Measurements from ENCODE around the gene SAE1.
A peak's percentile ranks its signal among the peaks of the same experiment; 100 is the strongest.

Gene SAE1

DNA sequence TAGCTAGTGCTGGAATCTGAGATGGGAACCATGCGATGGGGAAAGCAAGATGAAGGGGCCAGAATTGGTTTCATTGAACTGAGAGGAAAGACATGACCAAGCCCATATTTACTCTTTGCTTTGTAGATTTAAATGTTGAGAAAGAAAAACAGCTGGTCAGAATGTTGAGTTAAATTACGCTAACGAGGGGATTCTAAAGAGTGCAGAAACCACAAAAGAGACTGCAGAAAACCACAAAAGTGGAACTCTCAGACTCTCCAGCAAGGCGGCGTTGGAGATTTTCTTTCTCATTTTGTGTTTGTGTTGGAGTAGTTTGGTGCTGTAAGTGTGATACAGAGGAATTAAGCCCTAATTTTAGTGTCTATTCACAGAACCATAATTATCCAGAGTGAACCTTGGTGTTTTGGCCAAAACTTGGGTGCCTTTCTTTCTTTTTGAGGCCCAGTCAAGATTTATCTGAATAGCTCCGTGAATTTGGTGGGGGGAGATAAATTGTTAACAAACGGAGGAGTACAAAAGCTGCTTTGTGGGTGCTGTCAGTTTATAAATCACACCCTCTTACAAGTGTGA, 26.3 kb downstream of the SAE1 start:
- peaks cover 47 to 76% (median 66%) of the 10 kb centered on the region in 10 experiments for H3K4me1 ChIP-seq
- H3K4me2 ChIP-seq: peak overlapping the region; percentile 86 to 98 (median 95)
- H3K27ac ChIP-seq: peak overlapping the region; percentile 37 to 88 (median 81); a peak in 21 of 22 replicates
- peak in 3 of 11 experiments; percentile 24 to 68 (median 33); a peak in 1 of 22 replicates for TF ChIP-seq Cebpa-rat (IDR thresholded peaks at IDR 0.05)
- peaks cover 12 to 80% (median 44%) of the 10 kb centered on the region in 11 experiments; a peak in 21 of 22 replicates for H4K20me1 ChIP-seq
- H3K27me3 ChIP-seq: no peaks in the 10 kb centered on the region
- peaks cover 61 to 95% (median 91%) of the 10 kb centered on the region in 11 experiments for H3K36me3 ChIP-seq
- H3K9me3 ChIP-seq (replicated peaks in 1 of 11): no peaks in the 10 kb centered on the region
- H3K4me3 ChIP-seq: peak overlapping the region in 8 of 10 experiments; percentile 1 to 52 (median 38); a peak in 11 of 20 replicates
- peak overlapping the region; percentile 37 to 78 (median 68); a peak in 20 of 22 replicates for H3K9ac ChIP-seq

DNA sequence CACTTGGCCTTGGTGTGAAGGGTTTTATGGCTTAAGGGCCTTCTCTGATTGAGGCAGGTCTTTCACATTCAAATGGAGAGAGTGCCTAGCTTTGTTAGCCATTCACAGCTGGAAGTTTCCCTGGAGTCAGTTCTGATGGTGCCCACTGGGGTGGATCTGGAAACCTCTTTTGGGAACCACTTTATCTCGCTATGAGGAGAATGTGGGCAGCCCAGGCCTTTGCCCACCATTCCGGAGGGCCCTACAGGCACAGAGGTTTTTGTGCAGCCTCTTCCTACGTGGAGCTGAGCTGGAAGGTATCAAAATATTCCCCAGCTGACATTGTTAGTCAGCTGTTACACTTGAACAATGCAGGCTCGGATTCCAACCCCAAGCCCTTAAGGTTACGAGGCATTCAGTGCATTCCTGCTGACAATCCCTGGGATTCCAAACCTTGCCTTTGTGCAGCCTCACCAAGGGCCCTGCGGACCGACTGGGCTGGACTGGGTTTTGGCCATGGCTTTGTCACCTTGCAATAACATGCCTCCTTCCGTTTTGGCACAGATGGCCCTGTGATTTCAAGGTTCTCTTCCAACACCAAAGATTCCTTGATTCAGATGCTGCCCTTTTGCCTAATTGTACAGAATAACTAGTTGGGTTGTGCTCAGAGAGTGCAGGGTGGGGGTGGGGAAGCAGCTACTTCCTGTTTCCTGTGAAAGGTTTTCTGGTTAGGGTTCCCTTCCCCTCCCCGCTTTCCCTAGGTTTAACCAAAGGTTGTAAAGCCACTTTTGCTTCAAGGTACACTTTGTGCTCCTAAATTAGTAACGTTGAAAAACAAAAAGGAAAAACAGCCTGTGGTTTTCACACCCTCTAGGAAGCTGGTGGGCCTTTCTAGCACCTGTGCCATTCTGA, 27.0 kb downstream of the SAE1 start:
- Histone ChIP-seq H3K4me1 (peaks cover 47 to 76% (median 66%) of the 10 kb centered on the region in 10 experiments), H3K9me3 (replicated peaks in 1 of 11) (no peaks in the 10 kb centered on the region), H3K36me3 (peaks cover 56 to 95% (median 91%) of the 10 kb centered on the region in 11 experiments), H3K27me3 (no peaks in the 10 kb centered on the region), H3K4me2 (peak overlapping the region; percentile 86 to 98 (median 95)), H4K20me1 (peaks cover 9 to 79% (median 40%) of the 10 kb centered on the region in 11 experiments; a peak in 21 of 22 replicates), H3K9ac (peak overlapping the region; percentile 37 to 78 (median 68); a peak in 21 of 22 replicates), H3K4me3 (peak overlapping the region; percentile 1 to 52 (median 36); a peak in 15 of 20 replicates), H3K27ac (peak overlapping the region; percentile 37 to 88 (median 81); a peak in 21 of 22 replicates)
- TF ChIP-seq Cebpa-rat (IDR thresholded peaks at IDR 0.05): no peak

DNA sequence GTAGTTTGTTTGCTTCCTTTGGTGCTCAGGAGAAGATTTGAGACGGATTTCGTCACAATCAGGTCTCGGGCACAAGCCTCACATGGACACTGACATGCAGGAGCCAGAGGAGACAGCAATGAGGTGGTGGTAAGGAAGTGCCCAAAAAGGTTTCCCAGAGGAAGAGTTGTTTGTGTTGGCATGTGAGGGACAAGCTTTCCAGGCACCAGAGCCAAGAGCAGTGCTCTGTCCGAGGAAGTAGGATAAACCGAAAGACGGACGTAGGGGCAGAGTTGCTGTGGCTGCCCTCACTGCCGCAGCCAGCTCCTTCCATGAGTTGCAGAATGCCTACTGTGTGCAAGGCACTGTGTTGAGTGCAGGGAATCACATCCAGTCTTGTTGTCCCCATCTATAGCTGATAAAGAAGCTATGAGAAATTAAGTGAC, 27.7 kb downstream of the SAE1 start:
- Histone ChIP-seq H3K9ac (peak overlapping the region in 10 of 11 experiments; percentile 37 to 78 (median 70); a peak in 20 of 22 replicates), H3K27ac (peak overlapping the region; percentile 17 to 88 (median 81); a peak in 20 of 22 replicates), H4K20me1 (peaks cover 9 to 73% (median 40%) of the 10 kb centered on the region in 11 experiments; a peak in 20 of 22 replicates), H3K4me1 (peaks cover 47 to 76% (median 66%) of the 10 kb centered on the region in 10 experiments), H3K4me3 (peak overlapping the region in 9 of 10 experiments; percentile 3 to 52 (median 38); a peak in 15 of 20 replicates), H3K9me3 (replicated peaks in 1 of 11) (no peaks in the 10 kb centered on the region), H3K27me3 (no peaks in the 10 kb centered on the region), H3K36me3 (peaks cover 49 to 95% (median 91%) of the 10 kb centered on the region in 11 experiments), H3K4me2 (peak overlapping the region; percentile 86 to 98 (median 95))
- no peak for TF ChIP-seq Cebpa-rat (IDR thresholded peaks at IDR 0.05)

DNA sequence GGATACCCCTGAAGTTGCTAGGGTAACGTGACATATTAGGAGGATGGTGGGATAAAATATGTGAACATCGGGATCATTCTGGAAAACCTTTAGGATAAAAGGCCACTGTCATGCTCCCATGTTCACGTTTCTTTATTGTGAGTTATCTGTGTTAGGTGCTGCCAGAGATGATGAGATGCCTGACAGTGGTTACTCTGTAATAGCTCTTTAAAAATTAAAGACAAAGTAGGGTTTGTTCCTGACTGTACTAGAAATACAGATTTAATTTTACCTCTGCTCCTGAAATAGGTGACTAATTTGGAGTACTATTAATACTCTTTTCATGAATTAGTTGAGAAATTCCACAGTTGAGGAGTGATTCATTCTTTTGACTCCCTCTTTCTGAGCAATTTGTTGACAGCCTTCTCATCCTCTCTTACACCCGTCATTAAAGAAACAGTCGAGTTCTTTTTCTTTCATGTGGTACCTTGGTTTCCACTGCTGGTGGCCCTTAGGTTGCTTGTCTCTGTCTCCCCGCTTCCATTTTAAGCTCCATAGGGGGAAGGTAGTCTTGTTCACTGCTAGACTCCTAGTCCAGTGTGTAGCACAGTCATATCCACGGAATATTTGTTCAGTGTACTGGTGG, 28.4 kb downstream of the SAE1 start:
- H3K9ac ChIP-seq: peak overlapping the region; percentile 15 to 78 (median 68); a peak in 18 of 22 replicates
- H3K4me3 ChIP-seq: peak overlapping the region in 4 of 10 experiments; percentile 14 to 52 (median 32); a peak in 4 of 20 replicates
- peak overlapping the region; percentile 86 to 98 (median 95) for H3K4me2 ChIP-seq
- H3K27ac ChIP-seq: peak overlapping the region in 10 of 11 experiments; percentile 58 to 88 (median 82); a peak in 19 of 22 replicates
- no peaks in the 10 kb centered on the region for H3K27me3 ChIP-seq
- peaks cover 9 to 68% (median 34%) of the 10 kb centered on the region in 11 experiments; a peak in 20 of 22 replicates for H4K20me1 ChIP-seq
- peaks cover 43 to 95% (median 91%) of the 10 kb centered on the region in 11 experiments for H3K36me3 ChIP-seq
- H3K4me1 ChIP-seq: peaks cover 47 to 76% (median 66%) of the 10 kb centered on the region in 10 experiments
- TF ChIP-seq Cebpa-rat (IDR thresholded peaks at IDR 0.05): no peak
- no peaks in the 10 kb centered on the region for H3K9me3 ChIP-seq (replicated peaks in 1 of 11)

DNA sequence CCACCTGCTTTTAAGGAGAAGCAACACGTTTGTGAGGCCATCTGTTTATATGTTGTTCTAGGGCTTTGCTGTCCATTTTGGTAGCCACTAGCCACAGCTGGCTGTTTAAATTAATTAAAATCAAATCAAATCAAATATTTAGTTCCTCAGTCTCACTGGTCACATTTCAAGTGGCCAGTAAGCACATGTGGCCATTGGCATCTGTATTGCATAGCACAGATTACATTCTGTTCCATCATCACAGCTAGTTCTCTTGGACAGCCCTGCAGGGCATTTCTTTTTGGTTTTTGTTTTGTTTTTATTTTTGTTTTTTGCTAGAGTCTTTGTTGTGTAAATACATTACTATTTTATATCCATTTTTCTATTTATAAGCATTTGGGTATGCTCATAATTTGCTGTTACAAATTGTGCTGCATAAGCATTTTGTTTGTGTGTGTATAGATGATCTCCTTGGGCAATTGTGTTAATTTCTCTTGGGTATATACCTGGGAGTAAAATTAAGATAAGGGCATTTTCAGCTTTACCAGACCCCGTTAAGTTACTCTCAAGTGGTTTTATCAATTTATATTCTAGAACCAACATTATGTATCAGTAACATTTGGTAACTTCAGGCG, 31.3 kb downstream of the SAE1 start:
- Histone ChIP-seq H3K4me1 (peaks cover 34 to 50% (median 45%) of the 10 kb centered on the region in 10 experiments), H3K27me3 (no peaks in the 10 kb centered on the region), H4K20me1 (peaks cover 8 to 60% (median 34%) of the 10 kb centered on the region in 11 experiments; a peak in 20 of 22 replicates), H3K36me3 (peaks cover 25 to 98% (median 90%) of the 10 kb centered on the region in 11 experiments), H3K4me3 (no peak overlapping the region), H3K9me3 (replicated peaks in 1 of 11) (no peaks in the 10 kb centered on the region), H3K9ac (no peak overlapping the region), H3K4me2 (no peak overlapping the region), H3K27ac (peak overlapping the region in 3 of 11 experiments; percentile 84 to 87 (median 84); a peak in 1 of 22 replicates)
- TF ChIP-seq Cebpa-rat (IDR thresholded peaks at IDR 0.05): no peak

DNA sequence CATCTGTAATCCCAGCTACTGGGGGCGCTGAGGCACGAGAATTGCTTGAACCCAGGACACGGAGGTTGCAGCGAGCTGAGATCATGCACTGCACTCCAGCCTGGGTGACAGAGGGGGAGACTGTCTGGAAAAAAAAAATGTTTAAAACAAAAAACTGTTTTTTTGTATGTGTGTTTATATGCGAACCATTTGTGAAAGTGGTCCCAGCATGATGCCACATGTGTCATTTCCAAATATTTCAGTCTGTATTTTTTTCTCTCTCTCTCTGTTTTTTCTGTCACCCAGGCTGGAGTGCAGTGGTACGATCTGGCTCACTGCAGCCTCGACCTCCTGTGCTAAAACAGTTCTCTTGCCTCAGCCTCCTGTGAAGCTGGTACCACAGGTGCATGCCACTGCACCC, 37.4 kb downstream of the SAE1 start:
- Histone ChIP-seq H3K9me3 (replicated peaks in 1 of 11) (no peaks in the 10 kb centered on the region), H3K27me3 (no peaks in the 10 kb centered on the region), H3K4me1 (peaks cover 0 to 5% (median 0%) of the 10 kb centered on the region in 10 experiments; a peak in 3 of 20 replicates), H3K4me2 (no peak overlapping the region), H3K27ac (no peak overlapping the region), H3K9ac (no peak overlapping the region), H4K20me1 (peaks cover 0 to 73% (median 33%) of the 10 kb centered on the region in 11 experiments; a peak in 14 of 22 replicates), H3K36me3 (peaks cover 57 to 100% (median 95%) of the 10 kb centered on the region in 11 experiments), H3K4me3 (no peak overlapping the region)
- no peak for TF ChIP-seq Cebpa-rat (IDR thresholded peaks at IDR 0.05)

DNA sequence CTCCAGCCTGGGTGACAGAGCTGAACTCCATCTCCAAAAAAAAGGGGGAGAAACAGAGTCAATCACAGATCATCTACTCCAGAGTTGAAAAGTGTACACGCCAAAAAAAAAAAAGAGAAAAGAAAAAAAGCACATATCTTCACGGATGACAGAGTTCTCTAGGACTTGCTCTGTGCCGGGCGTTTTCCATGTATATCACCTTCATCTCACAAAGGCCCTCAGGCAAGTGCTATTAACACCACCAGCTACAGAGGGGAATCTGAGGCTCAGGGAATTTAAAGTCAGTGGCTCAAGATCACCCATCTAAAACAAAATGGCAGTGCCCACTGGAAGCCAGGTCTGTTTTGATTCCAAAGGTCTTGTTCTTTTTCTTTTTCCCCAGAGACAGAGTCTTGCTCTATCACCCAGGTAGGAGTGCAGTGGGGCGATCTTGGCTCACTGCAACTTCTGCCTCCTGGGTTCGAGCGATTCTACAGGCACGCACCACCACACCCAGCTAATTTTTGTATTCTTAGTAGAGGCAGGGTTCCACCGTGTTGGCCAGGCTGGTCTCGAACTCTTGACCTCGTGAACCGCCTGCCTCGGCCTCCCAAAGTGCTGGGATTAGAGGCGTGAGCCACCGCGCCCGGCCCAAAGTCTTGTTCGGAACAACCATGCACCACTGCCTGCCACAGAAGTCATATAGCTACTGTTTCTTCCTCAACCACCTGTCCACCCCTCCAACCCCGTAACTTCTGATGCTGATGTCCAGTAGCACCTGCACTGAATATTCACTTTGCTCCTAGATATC, 42.2 kb downstream of the SAE1 start:
- H3K9ac ChIP-seq: no peak overlapping the region
- peaks cover 21 to 34% (median 33%) of the 10 kb centered on the region in 10 experiments for H3K4me1 ChIP-seq
- no peak for TF ChIP-seq Cebpa-rat (IDR thresholded peaks at IDR 0.05)
- H3K27me3 ChIP-seq: no peaks in the 10 kb centered on the region
- H3K4me2 ChIP-seq: no peak overlapping the region
- H4K20me1 ChIP-seq: peaks cover 6 to 55% (median 24%) of the 10 kb centered on the region in 11 experiments; a peak in 19 of 22 replicates
- peaks cover 86 to 100% (median 95%) of the 10 kb centered on the region in 11 experiments for H3K36me3 ChIP-seq
- no peaks in the 10 kb centered on the region for H3K9me3 ChIP-seq (replicated peaks in 1 of 11)
- H3K27ac ChIP-seq: peak overlapping the region in 2 of 11 experiments; percentile 4 to 25; a peak in 1 of 22 replicates
- H3K4me3 ChIP-seq: no peak overlapping the region
